C4-2B (cell line): ENCODE measurements around the gene NCAM2.

Experiments used
- H3K27ac ChIP-seq: fragments of 450-650 bp; 2 replicates; pipeline ENCODE4 v1.5.1; 2017
- ZFX ChIP-seq: fragments of 450-650 bp; IDR thresholded peaks from 2 replicates; pipeline ENCODE4 v1.6.1; 2017
- TF ChIP-seq, protein P1 (sequence below): fragments of 450-650 bp; conservative IDR thresholded peaks from 2 replicates; pipeline ENCODE4 v1.5.1; 2017; ENCODE audit warnings: mild to moderate bottlenecking

Gene NCAM2

DNA sequence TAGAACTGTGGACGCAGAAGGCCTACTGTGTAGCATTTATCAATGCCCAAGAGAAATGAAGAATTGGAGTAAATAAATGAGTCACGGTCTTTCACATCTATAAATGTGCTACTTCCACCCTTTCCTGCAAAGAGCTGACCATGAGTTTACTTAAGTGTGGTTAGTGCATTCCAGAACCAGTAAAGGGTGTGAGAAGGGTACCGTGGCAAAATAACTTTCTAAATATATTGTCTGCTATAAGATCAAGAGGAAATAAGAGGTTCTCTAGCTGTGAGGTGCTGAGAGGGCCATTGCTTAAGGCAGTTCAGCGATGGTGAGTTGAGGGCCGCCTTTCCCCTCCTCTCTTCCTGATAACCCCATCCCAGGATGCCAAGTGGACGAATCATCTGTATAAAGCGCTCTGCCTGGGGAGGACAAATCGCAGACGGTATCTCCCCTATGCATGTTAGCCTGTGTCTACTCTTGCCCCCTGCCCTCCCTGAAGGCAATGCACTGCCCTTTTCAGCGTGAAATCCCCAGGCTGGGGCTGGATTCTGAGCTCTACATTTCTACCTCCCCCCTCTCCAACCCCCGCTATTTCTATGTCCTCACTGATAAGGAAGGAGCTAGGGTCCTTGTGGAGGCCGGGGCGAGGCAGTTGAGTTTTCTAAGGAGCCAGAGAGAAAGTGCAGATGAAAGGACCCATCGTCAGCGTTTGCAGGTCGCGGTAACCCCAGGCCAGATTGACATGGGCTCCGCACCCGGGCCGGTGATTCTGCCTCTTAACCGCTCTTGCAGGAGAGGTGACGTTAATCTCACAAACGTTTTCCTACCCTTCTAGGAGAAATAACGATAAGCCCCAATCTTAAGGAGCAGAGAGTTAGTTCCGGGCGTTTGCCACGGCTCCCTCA, 1.5 kb upstream of the NCAM2 start:
- TF ChIP-seq, protein P1, sequence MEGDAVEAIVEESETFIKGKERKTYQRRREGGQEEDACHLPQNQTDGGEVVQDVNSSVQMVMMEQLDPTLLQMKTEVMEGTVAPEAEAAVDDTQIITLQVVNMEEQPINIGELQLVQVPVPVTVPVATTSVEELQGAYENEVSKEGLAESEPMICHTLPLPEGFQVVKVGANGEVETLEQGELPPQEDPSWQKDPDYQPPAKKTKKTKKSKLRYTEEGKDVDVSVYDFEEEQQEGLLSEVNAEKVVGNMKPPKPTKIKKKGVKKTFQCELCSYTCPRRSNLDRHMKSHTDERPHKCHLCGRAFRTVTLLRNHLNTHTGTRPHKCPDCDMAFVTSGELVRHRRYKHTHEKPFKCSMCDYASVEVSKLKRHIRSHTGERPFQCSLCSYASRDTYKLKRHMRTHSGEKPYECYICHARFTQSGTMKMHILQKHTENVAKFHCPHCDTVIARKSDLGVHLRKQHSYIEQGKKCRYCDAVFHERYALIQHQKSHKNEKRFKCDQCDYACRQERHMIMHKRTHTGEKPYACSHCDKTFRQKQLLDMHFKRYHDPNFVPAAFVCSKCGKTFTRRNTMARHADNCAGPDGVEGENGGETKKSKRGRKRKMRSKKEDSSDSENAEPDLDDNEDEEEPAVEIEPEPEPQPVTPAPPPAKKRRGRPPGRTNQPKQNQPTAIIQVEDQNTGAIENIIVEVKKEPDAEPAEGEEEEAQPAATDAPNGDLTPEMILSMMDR = no peak
- TF ChIP-seq ZFX = no peak
- no peak overlapping the region; the same call in 1 of the 2 replicates for H3K27ac ChIP-seq

DNA sequence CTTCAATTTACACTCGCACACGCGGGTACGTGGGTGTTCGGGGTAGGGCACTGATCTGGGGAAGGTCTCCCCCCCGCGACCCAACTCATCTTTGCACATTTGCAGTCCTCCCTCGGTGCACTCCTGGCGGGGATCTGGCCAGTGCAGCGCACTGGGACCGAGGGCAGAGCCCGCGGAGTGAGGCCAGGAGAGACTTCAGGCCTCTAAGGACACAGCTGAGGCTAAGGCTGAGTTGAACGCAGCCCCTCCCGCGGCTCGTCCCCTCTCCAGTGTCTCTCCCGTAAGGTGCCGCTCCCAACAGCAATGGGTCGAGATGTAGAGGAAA, 936 bp upstream of the NCAM2 start:
- no peak for TF ChIP-seq ZFX
- TF ChIP-seq, protein P1 = no peak
- H3K27ac ChIP-seq = no peak overlapping the region; the same call in 1 of the 2 replicates

- H3K27ac ChIP-seq = peak overlapping the region; percentile 78
- TF ChIP-seq, protein P1 = no peak
- TF ChIP-seq ZFX = no peak
Measured at GRCh38 chr21:20998456-20998789, 214 bp downstream of the NCAM2 start.

GRCh38 chr21:20998886-20999285, 677 bp downstream of the NCAM2 start:
- H3K27ac ChIP-seq = peak overlapping the region; percentile 78; the same call in 1 of the 2 replicates
- TF ChIP-seq, protein P1 = no peak
- no peak for TF ChIP-seq ZFX

GRCh38 chr21:20999659-21000058, 1.4 kb downstream of the NCAM2 start:
- no peak for TF ChIP-seq ZFX
- TF ChIP-seq, protein P1 = peak; percentile 87
- no peak overlapping the region for H3K27ac ChIP-seq

DNA sequence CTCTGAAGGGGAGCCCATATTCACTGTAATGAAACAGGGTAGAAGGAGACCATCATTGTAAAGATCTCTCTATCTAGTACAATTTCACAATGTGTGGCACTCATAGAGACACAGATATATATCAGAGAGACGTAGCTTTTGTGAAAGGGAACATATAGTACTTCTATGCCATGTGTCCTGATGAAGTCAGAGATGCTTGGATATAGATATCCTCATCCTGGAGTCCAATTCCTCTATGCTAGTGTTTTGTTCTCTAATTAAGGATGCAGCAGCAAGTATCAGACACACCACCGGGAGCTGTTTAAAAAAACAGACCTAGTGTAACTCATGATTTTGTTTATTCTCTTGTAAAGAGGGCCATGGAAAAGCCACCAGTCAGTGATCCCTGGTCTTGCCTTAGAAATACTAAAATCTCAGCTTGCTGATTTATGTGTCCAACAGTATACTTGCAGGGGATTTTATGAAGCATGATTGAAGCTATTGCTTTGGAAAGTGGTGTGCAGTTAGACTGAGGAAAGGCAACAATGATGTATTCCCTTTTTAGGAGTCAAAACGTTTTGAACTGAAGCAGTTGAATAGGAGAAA, 2.5 kb downstream of the NCAM2 start:
- no peak overlapping the region for H3K27ac ChIP-seq
- TF ChIP-seq, protein P1 = no peak
- TF ChIP-seq ZFX = no peak

- no peak for TF ChIP-seq ZFX
- TF ChIP-seq, protein P1 = no peak
- no peak overlapping the region for H3K27ac ChIP-seq
Measured at GRCh38 chr21:21001591-21002100, 3.4 kb downstream of the NCAM2 start.
